ENCODE results near the gene NPVF. TPM values are rescaled to one million over a fixed set of nuclear protein-coding genes. Genes with fewer than 3 reads are reported as not detected.

The NPVF gene
- total and polyA plus RNA-seq, 2 of the 8 experiments (the other 6 are each of a cell fraction or from before 2014, with no cell fraction given): not detected

DNA sequence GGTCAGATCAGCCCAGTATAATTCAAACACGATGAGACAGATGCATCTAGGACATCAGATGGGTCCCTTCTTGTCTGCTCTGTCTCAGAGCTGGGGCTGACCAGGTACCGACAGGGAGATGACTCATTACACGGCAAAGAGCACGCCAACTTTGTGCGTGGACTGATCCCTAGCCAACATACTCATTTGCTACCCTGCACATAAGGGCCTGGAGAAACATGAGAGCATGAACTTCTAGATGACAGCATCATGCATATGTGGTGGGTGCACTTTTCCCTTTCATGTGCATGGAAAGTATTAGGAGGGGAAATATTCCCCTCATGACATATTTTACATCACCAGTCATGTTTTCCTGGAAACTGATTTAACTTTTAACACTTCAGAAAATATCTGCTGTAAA is 35.1 kb upstream of the NPVF start:
- no peak overlapping the region for H2BK15ac ChIP-seq (ENCODE audit: low read length)
- CTCF ChIA-PET (ENCODE audit: partially characterized antibody): no interaction called here
- H2BK120ac ChIP-seq (replicated peaks; ENCODE audit: low read depth, low read length): no peak overlapping the region
- H3K4me1 ChIP-seq (replicated peaks in 1 of 4; ENCODE audit: control insufficient read depth in 3 of 4, insufficient read depth in 4 of 4, low read length in 3 of 4): no peaks in the 10 kb centered on the region
- H4K8ac ChIP-seq (ENCODE audit: extremely low read depth, insufficient read depth, low read length): no peak overlapping the region
- H3K23me2 ChIP-seq (ENCODE audit: low read depth, low read length): peaks cover 3% of the 10 kb centered on the region; the same call in 1 of the 2 replicates
- no peak overlapping the region for H3K18ac ChIP-seq (ENCODE audit: extremely low read depth, low read length)
- no peak overlapping the region for H4K5ac ChIP-seq (ENCODE audit: insufficient read length, low read depth, low read length)
- no peak overlapping the region for H2BK12ac ChIP-seq (ENCODE audit: low read depth, low read length)
- H3K79me2 ChIP-seq (ENCODE audit: control insufficient read depth in 1 of 2, insufficient read depth in 2 of 2, low read length in 2 of 2): no peaks in the 10 kb centered on the region
- no peak overlapping the region for H3K9ac ChIP-seq (replicated peaks in 1 of 4; ENCODE audit: extremely low read depth in 1 of 4, low read depth in 3 of 4, low read length in 3 of 4)
- no peaks in the 10 kb centered on the region for H3K27me3 ChIP-seq (replicated peaks in 1 of 4; ENCODE audit: control insufficient read depth in 3 of 4, extremely low read depth in 1 of 4, insufficient read depth in 3 of 4, low read length in 3 of 4)
- no peak overlapping the region for H2BK20ac ChIP-seq (ENCODE audit: low read length)
- H3K4me2 ChIP-seq (ENCODE audit: insufficient read depth in 1 of 2, low read depth in 2 of 2, low read length in 2 of 2): no peak overlapping the region
- no peaks in the 10 kb centered on the region for H4K20me1 ChIP-seq (replicated peaks in 1 of 2; ENCODE audit: control insufficient read depth in 1 of 2, insufficient read depth in 2 of 2, low read length in 2 of 2)
- no peak overlapping the region for H3K56ac ChIP-seq (replicated peaks; ENCODE audit: insufficient read length, low read depth, low read length)
- POLR2A ChIA-PET (ENCODE audit: partially characterized antibody): no interaction called here
- no peaks in the 10 kb centered on the region for H3K79me1 ChIP-seq (ENCODE audit: low read depth, low read length)
- H2BK5ac ChIP-seq (ENCODE audit: low read depth, low read length): no peak overlapping the region
- H3K14ac ChIP-seq (ENCODE audit: insufficient read length): no peak overlapping the region
- no peak overlapping the region for H3K4me3 ChIP-seq (ENCODE audit: extremely low read depth in 1 of 4, insufficient read depth in 2 of 4, low read depth in 3 of 4, low read length in 4 of 4)
- 90% methylated on average over 5 of the region's 5 CpGs; no CpG with 5 or more reads in 1 of the 2 experiments for whole genome bisulfite sequencing, 2 experiments (ENCODE audit: extremely low coverage in 1 of 2, insufficient coverage in 1 of 2, insufficient read length in 1 of 2, insufficient replicate concordance in 2 of 2, low coverage in 1 of 2, low lambda C conversion rate in 2 of 2, missing lambda C conversion rate in 1 of 2)
- H3K23ac ChIP-seq (ENCODE audit: insufficient read length): no peak overlapping the region
- no peak overlapping the region for H3K27ac ChIP-seq (ENCODE audit: low read depth, low read length)
- H3K36me3 ChIP-seq (ENCODE audit: control insufficient read depth in 2 of 4, insufficient read depth in 4 of 4, low read length in 3 of 4): no peaks in the 10 kb centered on the region
- H3K4ac ChIP-seq (replicated peaks; ENCODE audit: insufficient read length, low read depth, low read length): no peak overlapping the region
- H4K91ac ChIP-seq (replicated peaks; ENCODE audit: insufficient read length, low read length): no peak overlapping the region
- no peak overlapping the region for H2AFZ ChIP-seq (ENCODE audit: low read length)
- DNase-seq (ENCODE audit: low read depth in 1 of 2, low spot score in 2 of 2): no peak
- no peak overlapping the region for H2AK5ac ChIP-seq (ENCODE audit: low read depth, low read length)
- no peak for FAIRE-seq
- H3K9me3 ChIP-seq (ENCODE audit: insufficient read depth in 2 of 2, low read depth in 1 of 2, low read length in 1 of 2): no peaks in the 10 kb centered on the region
- TF ChIP-seq, protein P1, sequence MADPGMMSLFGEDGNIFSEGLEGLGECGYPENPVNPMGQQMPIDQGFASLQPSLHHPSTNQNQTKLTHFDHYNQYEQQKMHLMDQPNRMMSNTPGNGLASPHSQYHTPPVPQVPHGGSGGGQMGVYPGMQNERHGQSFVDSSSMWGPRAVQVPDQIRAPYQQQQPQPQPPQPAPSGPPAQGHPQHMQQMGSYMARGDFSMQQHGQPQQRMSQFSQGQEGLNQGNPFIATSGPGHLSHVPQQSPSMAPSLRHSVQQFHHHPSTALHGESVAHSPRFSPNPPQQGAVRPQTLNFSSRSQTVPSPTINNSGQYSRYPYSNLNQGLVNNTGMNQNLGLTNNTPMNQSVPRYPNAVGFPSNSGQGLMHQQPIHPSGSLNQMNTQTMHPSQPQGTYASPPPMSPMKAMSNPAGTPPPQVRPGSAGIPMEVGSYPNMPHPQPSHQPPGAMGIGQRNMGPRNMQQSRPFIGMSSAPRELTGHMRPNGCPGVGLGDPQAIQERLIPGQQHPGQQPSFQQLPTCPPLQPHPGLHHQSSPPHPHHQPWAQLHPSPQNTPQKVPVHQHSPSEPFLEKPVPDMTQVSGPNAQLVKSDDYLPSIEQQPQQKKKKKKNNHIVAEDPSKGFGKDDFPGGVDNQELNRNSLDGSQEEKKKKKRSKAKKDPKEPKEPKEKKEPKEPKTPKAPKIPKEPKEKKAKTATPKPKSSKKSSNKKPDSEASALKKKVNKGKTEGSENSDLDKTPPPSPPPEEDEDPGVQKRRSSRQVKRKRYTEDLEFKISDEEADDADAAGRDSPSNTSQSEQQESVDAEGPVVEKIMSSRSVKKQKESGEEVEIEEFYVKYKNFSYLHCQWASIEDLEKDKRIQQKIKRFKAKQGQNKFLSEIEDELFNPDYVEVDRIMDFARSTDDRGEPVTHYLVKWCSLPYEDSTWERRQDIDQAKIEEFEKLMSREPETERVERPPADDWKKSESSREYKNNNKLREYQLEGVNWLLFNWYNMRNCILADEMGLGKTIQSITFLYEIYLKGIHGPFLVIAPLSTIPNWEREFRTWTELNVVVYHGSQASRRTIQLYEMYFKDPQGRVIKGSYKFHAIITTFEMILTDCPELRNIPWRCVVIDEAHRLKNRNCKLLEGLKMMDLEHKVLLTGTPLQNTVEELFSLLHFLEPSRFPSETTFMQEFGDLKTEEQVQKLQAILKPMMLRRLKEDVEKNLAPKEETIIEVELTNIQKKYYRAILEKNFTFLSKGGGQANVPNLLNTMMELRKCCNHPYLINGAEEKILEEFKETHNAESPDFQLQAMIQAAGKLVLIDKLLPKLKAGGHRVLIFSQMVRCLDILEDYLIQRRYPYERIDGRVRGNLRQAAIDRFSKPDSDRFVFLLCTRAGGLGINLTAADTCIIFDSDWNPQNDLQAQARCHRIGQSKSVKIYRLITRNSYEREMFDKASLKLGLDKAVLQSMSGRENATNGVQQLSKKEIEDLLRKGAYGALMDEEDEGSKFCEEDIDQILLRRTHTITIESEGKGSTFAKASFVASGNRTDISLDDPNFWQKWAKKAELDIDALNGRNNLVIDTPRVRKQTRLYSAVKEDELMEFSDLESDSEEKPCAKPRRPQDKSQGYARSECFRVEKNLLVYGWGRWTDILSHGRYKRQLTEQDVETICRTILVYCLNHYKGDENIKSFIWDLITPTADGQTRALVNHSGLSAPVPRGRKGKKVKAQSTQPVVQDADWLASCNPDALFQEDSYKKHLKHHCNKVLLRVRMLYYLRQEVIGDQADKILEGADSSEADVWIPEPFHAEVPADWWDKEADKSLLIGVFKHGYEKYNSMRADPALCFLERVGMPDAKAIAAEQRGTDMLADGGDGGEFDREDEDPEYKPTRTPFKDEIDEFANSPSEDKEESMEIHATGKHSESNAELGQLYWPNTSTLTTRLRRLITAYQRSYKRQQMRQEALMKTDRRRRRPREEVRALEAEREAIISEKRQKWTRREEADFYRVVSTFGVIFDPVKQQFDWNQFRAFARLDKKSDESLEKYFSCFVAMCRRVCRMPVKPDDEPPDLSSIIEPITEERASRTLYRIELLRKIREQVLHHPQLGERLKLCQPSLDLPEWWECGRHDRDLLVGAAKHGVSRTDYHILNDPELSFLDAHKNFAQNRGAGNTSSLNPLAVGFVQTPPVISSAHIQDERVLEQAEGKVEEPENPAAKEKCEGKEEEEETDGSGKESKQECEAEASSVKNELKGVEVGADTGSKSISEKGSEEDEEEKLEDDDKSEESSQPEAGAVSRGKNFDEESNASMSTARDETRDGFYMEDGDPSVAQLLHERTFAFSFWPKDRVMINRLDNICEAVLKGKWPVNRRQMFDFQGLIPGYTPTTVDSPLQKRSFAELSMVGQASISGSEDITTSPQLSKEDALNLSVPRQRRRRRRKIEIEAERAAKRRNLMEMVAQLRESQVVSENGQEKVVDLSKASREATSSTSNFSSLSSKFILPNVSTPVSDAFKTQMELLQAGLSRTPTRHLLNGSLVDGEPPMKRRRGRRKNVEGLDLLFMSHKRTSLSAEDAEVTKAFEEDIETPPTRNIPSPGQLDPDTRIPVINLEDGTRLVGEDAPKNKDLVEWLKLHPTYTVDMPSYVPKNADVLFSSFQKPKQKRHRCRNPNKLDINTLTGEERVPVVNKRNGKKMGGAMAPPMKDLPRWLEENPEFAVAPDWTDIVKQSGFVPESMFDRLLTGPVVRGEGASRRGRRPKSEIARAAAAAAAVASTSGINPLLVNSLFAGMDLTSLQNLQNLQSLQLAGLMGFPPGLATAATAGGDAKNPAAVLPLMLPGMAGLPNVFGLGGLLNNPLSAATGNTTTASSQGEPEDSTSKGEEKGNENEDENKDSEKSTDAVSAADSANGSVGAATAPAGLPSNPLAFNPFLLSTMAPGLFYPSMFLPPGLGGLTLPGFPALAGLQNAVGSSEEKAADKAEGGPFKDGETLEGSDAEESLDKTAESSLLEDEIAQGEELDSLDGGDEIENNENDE (IDR thresholded peaks at IDR 0.05; ENCODE audit: insufficient replicate concordance, low read length): no peak

Measured in H1 (cell line).